Activated effector memory CD4-positive, alpha-beta T cell treated with Interleukin-2 at 50 U/mL for 16 hours (primary cell): ENCODE results near the gene OPA3.
"Not testable (repeated sequence)": the region's sequence is repeated elsewhere in the genome, so short reads cannot be mapped to it uniquely, and the experiment has no call there.

Source experiments
- DNase-seq: peaks from one replicate; pipeline ENCODE4 v3.0.0-alpha.2; 2020

OPA3 gene

GRCh38 chr19:45584332-45585157 lies at the start of gene OPA3:
Gene OPA3 (minus strand): TSS chr19:45584802. CDS start chr19:45584764, 38 bp downstream.
- DNase-seq, result peak; percentile 97

DNA sequence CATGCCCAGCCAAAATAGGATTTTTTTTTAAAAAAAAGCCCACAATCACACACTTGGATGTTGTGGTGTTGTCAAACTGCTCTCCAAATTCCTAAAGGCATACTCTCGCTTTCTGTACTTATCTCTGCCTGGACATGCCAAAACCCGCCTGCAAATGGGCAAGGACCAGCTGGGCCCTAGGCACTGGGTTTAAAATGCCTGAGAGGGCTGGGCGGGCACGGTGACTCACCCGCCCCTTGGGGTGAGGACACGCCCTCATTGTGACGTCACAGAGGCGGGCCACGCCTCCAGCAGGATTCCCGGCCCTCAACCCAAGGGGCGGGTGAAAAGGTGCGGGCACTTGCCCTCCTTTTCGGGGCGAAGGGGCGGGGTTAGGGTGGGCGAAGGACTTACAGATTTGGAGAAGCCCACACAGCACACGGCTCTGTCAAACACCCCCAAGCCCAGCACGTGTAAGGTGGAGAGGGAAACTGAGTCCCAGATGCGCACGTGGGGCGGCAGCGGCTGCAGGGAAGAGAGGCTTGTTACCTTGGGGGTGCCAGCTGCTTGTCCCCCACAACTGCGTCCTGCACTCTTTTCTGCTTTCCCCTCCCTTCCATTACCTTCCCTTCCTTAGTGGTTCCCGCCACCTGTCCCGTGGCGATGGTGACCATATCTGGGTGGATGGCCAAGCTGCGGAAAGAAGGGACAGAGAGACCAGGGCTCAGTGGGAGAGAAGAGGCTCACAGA lies 48.0 kb upstream of the OPA3 start:
- DNase-seq, result no peak

DNA sequence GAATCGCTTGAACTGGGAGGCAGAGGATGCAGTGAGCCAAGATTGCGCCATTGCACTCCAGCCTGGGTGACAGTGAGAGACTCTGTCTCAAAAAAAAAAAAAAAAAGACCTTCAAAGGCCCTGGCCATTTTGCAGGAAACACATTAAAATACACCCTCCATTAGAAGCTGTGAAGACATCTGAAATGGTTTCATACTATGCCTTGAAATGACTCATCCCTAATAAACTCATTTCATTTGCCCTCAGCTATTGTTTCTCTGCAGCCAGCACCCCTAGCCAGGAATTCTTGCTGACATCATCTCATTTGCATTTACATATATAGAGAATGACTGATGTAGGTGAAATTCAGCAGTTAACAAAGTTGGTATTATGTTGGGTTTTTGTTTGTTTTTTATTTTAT lies 45.9 kb upstream of the OPA3 start:
- no peak for DNase-seq

GRCh38 chr19:45629704-45630103 lies 45.1 kb upstream of the OPA3 start:
- no peak for DNase-seq

GRCh38 chr19:45628219-45628618 lies 43.6 kb upstream of the OPA3 start:
- DNase-seq, result not testable (repeated sequence)

DNA sequence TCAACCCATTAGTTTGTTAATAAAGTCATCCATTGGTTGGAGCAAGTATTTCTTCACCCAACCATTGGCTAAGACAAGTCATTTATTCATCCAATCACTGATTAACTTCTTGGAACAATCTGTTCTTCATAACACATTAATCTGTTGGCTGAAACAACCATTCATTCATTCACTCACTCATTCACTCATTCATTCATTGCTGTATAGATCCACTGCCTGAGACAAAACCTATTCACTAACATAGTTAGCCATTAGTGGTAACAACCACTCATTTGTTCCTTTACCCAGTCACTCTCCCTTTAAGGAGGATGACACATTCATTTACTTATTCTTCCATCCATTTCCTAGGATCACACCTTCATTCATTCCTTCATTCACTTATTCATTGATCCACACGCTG lies 39.4 kb upstream of the OPA3 start:
- no peak for DNase-seq

- DNase-seq, result no peak
Observed at GRCh38 chr19:45621976-45622503, 37.4 kb upstream of the OPA3 start.

- DNase-seq, result no peak
Observed at GRCh38 chr19:45621389-45621788, 36.8 kb upstream of the OPA3 start.

DNA sequence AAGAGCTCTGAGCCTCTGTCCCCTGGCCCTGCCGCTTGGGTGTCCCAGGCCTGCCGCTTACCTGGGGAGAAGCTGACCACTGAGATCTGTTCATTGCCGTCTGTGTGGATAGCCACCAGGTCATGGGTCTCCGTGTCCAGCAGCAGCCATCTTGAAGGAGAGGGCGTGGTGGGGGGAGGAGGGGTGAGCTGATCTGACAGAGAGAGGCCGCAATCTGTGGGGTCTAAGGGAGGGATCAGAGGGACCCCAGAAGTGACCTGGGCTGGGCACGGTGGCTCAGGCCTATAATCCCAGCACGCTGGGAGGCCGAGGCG lies 32.1 kb upstream of the OPA3 start:
- DNase-seq, result no peak

DNA sequence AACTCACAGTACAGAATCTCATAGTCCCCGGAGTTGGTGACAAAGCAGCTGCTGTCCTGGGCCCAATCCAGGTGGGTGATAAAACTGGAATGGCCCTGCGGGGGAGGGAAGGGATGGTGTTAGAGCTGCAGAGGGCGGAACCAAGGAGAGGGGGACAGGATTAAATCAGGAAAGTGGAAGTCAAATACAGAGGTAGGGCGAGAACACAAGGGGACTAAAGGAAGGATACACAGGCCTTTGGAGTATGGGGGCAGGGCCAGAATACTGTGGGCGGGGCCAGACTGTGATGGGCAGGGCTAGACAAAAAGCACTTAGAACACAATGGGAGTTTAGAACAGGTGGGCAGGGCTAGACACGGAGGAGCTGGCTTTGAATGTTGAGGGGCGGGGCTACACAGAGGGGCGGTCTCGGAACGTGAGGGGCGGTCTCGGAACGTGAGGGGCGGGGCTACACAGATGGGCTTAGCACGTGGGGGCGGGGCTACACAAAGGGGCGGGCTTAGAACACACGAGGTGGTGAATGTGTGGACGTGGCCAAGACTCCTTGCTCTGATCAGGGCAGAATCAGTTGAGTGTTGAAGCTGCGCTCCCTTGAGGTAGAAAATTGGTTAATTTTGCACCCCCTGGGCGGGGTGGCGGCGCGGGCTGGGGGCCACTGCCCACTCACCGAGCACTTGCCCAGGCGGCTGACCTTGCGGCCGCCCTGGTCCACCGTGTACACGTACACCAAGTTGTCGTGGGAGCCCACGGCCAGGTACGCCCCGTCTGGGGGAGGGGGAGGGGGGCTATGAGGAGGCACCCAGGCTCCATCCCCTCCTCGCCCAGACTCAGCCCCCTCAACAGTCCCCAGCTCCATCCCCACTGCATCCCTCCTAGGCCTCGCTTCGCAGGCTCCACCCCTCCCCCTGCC lies 31.4 kb upstream of the OPA3 start:
- DNase-seq, result peak; percentile 50

DNA sequence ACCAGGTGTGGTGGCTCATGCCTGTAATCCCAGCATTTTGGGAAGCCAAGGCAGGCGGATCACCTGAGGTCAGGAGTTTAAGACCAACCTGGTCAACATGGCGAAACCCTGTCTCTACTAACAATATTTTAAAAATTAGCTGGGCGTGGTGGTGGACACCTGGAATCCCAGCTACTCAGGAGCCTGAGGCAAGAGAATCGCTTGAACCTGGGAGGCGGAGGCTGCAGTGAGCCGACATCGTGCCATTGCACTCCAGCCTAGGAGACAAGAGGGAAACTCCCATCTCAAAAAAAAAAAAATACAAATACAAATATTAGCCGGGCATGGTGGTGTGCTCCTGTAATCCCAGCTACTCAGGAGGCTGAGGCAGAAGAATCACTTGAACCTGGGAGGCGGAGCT lies 30.5 kb upstream of the OPA3 start:
- not testable (repeated sequence) for DNase-seq

- DNase-seq, result no peak
Observed at GRCh38 chr19:45613926-45614725, 29.5 kb upstream of the OPA3 start.

DNA sequence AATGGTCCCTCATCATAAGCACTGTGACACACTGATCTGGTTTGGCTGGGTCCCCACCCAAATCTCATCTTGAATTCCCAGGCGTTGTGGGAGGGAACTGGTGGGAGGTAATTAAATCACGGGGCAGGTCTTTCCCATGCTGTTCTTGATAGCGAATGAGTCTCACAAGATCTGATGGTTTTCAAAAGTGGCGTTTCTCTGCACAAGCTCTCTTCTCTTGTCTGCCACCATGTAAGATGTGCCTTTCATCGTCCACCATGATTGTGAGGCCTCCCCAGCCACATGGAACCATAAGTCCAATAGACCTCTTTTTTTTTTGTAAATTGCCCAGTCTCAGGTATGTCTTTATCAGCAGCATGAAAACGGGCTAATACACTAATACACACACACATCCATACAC lies 24.3 kb upstream of the OPA3 start:
- DNase-seq, result no peak

DNA sequence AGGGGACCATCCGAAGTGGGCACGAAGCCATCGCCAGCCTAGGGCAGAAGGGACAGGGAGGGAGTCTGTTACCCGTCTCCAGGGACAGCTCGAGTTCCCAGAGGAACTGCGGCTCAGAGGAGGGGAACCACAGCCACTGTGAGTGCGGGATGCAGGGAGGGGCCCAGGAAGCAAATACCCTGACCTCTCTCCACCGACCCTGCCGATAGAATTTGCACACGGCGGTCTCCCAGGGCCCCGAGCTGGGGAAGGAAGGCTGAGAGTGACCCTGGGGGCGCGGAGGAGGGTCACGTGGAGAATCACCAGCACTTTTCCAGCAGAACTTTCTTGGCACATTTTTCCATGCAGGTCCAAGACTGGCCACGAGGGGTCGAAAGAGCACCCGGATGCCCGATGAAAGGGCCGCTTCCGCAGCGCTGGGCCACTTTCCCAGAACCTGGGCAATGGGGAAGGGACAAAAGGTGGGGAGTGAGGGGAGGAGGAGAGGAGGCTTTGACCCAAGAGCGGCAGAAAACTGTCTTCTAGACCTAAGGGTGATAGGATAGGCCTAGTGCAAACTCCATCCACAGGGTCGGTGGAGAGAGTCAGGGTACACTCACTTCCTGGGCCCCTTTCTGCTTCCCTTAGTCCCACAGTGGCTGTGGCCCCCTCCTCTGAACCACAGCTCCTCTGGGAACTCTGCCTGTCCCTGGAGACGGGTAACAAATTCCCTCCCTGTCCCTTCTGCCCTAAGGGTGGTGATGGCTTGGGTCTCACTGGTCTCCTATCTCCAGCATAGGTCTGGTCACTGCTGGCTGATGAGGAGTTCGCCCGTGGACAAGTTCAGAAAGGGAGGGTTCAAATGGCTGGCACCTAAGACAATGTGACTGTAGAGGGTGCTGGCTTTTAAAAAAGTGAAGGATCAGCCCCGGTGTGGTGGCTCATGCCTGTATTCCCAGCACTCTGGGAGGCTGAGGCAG lies 22.7 kb upstream of the OPA3 start:
- DNase-seq, result peak; percentile 13

DNA sequence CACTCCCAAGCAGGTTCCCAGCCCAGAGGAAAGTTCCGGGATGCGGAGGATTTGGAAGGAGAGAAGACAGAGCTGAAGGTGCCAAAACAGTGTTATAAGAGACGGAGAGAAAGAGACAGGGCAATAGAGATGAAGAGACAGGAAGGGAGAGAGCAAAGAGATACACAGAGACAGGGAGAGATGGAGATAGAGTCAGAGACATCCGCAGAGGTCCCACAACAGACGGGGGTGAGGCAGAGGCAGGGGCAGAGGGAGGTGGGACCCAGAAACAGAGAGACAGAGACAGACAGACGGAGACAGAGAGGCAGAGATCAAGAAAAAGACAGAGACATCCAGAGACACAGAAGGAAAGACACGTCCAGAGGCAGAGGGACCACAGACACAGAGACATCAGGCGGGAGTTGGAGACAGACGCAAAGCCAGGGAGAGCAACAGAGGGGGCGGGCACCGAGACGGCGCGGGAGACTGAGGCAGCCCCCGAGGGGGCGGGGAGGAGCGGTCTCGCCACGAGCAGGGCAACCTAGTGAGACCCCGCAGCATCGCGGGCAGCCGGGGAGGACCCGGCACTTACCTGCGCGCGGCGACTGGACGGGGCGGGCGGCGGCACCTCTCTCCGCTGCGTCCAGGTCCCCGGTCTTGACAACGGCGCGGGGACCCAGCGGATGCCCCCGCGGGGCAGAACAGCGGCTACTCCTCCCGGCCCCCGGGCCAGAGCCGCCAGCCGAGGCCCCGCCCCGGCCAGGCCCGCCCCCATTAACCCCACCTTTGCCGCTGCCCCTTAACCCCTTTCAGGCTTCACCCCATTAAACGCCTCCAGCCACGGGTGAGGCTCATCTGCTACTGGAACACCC lies 17.1 kb upstream of the OPA3 start, which contains the start of gene GPR4:
Gene GPR4, minus strand, starts transcription at position 689 of the 851 bp plus-strand sequence. CDS start 10,346 bp downstream, outside the sequence.
- no peak for DNase-seq

DNA sequence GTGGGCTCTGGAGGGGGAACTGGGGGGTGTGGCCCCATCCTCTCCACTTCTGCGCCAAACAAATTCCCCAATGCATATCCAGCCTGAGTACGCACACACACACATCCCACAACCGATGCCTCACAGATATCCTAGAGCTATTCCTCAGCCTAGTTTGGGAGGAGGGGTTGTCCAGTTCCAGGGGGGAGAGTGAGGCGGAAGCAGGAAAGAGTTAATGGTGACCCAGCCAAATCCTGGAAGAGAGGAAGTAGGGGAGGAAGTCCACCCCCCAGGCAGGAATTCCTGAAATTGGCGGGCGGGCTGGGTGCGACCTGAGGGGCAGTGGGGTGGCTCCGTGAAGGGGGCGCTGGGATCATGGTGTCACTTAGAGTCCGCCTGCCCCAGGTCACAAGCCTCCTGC lies 16.5 kb upstream of the OPA3 start:
- no peak for DNase-seq

DNA sequence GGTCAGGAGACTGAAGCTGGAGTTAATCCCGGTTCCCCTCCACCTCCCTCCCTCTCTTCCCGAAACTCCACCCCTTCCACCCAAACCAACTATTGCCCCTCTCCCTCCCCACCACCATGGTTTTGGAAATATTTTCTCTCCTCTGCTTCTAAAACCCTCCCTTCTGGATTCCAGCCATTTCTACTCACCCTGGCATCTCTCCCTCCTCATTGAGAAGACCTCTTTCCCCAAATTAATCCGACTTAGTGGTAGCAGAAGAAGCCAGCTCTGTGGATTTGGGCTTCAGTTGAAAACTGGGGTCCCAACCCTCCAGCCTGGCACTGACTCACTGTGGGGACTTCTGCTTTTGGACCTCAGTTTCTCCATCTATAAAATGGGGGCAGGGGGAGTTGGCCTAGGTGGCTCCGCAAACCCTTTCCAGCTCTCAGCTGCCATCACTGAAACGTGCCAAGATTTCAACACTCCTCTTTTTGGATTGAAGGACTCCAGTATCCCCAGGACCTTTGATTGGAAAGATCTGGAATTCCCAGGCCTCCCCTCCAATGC lies 15.8 kb upstream of the OPA3 start:
- no peak for DNase-seq

DNA sequence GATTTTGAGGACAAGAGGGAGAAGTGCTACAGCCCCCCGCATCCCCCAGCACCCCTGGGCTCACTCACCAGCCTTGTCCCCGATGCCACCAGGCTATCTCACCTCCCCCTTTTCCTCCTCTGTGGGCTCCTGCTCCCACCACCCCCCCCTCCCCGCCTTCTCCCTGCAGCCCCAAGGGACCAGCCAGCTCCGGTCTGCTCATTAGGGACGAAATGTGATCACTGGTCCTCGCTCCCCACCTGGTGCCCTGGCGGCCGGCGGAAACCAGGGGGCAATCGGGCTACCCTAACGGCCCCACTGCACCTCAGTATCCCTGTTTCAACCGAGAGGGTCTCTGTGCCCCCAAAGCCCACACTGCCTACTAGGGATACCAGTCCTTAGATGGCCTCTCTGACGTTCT lies 14.7 kb upstream of the OPA3 start:
- DNase-seq, result no peak

GRCh38 chr19:45598267-45599001 lies 13.8 kb upstream of the OPA3 start:
- DNase-seq, result no peak
